ENCODE data around the gene FBXO17. TPM values are rescaled to one million over a fixed set of nuclear protein-coding genes. Genes with fewer than 3 reads are reported as not detected.
"Not testable (repeated sequence)": the region's sequence is repeated elsewhere in the genome, so short reads cannot be mapped to it uniquely, and the experiment has no call there.

The FBXO17 gene
- total RNA-seq, 2 experiments from 2014 or later: not detected

DNA sequence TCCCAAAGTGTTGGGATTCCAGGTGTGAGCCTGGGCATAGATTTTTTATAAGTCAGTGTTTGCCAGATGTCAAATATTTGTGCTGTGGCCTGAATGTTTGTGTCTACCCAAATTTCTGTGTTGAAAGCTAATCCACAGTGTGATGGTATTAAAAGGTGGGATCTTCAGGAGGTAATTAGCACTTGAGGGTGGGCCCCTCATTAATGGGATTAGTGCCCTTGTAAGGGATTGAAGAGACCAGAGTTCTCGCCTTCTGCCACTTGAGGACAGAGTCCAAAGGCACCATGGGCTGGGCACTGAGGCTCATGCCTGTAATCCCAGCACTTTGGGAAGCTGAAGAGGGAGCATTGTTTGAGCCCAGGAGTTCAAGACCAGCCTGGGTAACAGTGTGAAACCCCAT, 9.7 kb upstream of the FBXO17 start:
- CTCF ChIA-PET: no interaction called here

DNA sequence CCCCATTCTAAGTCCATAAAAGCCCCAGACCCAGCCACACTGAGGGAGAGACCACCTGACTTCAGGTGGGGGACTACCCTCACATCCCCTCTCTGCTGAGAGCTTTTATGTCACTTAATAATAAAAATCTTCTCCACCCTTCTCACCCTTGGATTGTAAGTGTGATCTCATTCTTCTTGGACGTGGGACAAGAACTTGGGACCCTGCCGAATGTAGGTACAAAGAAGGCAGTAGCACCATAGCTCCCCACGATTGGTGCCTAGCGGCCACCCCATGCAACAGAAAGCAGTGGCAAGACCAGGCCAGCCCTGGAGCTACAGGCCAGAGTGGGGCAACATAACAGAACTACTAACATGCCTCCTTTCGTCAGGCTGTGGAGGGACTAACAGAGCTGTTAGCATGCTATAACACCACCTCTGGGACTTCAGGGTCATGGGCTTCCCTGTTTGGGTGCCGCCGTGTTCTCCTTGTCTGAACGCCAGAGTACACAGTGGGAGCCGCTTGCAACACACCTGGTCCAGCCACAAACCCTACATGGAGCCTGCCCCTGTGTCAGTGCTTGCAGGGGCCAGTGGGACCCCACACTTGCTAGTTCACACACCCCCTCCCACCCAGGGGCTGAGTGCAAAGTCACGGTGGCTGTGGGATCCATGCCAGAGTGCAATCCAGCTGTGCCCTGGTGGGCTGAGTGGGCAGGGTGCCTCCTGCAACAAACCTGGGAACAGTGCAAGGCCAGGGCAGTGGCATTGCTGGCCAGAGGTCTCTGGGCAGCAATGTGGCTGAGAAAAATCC, 5.2 kb upstream of the FBXO17 start:
- ChIA-PET POLR2A (interaction anchor here (0.6 kb wide), 1 partner anchor 15 kb away, joined by 3 read pairs; no protein-coding TSS in a partner anchor), CTCF (no interaction called here)

More for the DNA sequence above, 9.7 kb upstream of the FBXO17 start:
- POLR2A ChIA-PET: no interaction called here

DNA sequence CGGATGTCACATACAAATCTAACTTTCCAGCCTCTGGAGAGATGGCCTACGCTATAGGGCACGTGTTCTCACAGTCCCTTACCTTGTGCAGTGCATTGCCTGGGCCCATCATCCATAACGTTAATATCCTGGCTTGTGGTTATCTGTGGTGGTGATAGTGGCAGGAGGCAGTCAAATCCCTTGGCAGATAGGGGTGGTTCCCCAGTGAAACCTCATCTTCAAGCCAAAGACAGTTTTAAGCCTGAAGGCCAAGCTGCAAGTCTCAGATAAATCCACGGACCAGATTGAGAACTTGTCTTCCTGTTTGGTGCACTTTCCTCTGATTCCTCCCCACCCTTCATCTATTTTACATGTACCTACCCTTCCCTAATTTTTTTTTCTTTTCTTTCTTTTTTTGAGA, 4.3 kb upstream of the FBXO17 start:
- POLR2A ChIA-PET: no interaction called here
- CTCF ChIA-PET: interaction anchor here (1.0 kb wide), 1 partner anchor 72 kb away, joined by 5 read pairs; no protein-coding TSS in a partner anchor

DNA sequence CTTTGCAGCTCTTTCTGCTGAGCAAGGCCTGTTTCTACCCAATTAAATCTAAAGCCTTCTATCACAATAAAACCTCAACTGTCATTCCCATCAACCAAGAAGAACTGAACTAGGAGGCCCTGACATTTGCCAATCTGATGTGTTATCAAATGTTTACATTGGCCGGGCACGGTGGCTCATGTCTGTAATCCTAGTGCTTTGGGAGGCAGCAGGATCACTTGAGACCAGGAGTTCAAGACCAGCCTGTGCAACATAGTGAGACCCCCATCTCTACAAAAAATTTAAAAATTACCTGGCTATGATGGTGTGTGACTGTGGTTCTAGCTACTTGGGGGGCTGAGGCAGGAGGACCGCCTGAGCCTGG, 2.8 kb upstream of the FBXO17 start:
- ChIA-PET POLR2A (no interaction called here), CTCF (interaction anchor here (0.6 kb wide), 1 partner anchor 17 kb away, joined by 3 read pairs; no protein-coding TSS in a partner anchor)

DNA sequence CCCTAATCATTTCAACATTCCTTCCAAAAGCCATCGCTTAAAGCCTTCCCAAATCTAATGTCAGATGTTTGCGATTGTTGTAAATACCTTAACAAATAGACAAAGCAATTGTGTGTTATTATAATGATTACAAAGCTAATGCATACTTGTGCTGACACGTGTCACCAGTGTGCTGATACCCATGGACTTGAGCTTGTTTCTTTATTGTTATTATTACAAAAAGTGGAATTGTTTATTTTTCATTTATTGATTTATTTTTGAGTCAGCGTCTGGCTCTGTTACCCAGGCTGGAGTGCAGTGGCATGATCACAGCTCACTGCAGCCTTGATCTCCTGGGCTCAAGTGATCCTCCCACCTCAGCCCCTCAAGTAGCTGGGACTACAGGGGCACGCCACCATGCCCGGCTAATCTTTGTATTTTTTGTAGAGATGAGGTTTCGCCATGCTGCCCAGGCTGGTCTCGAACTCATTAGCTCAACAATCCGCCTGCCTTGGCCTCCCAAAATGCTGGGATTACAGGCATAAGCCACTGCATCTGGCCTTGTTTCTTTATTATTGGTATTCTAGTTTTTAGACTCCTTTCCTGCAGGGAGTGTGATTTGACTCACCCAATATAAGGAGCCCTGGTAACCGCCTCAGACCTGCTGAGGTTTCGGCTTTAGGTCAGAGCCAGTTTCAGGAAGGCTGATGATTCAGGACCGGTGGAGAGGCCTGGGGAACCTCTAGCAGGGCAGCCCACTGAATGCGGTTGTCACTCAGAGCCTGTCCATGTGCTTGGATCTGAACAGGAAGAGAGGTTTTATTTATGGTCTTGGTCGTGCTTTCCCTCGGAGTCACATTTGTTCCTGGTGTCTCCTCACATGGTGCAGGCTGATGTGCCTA, 2.1 kb upstream of the FBXO17 start:
- CTCF ChIA-PET: interaction anchor here (0.6 kb wide), 2 partner anchors 16 to 135 kb away, joined by 3 to 4 read pairs; no protein-coding TSS in a partner anchor
- POLR2A ChIA-PET: interaction anchor here (0.7 kb wide), 1 partner anchor 317 kb away, joined by 3 read pairs; no protein-coding TSS in a partner anchor

GRCh38 chr19:38975861-38976271, 324 bp upstream of the FBXO17 start:
- POLR2A ChIA-PET: no interaction called here

DNA sequence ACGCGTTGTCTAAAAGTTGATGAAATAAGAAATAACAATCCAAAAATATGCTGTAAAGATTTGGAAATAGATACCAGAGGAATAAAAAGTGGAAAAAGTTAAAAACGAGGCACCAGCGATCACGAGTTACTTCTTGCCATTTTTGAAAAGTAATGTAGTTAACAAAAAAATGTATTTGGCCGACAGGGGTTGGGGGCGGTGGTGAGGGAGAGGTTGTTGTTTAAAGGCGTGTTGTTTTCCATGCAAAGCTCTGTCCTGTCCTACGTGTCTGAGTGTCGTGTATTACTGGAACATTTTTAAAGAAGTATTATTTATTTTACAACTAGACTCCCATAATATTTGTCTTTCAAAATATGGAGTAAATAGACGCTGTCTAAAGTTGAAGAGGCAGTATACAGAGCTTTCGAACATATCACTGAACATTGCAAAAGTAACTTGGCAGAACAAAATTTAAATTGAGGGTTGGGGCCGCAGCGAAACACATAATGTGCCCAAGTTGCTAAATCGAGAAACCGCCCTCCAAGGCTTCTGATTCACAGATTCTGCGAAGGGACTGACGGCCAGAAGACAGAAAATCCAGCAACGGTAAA, 823 bp downstream of the FBXO17 start:
- ChIA-PET CTCF (no interaction called here), POLR2A (no interaction called here)

More at GRCh38 chr19:38975861-38976271, 324 bp upstream of the FBXO17 start:
- CTCF ChIA-PET: interaction anchor here (0.9 kb wide), 1 partner anchor 40 kb away, joined by 3 read pairs; no protein-coding TSS in a partner anchor

- CTCF ChIA-PET: no interaction called here
- POLR2A ChIA-PET: no interaction called here
Observed at GRCh38 chr19:38971672-38972071, 3.9 kb downstream of the FBXO17 start.

- ChIA-PET POLR2A (no interaction called here), CTCF (interaction anchor here (0.7 kb wide), 1 partner anchor 476 kb away, joined by 5 read pairs; no protein-coding TSS in a partner anchor)
Observed at GRCh38 chr19:38970664-38971532, 4.6 kb downstream of the FBXO17 start.

DNA sequence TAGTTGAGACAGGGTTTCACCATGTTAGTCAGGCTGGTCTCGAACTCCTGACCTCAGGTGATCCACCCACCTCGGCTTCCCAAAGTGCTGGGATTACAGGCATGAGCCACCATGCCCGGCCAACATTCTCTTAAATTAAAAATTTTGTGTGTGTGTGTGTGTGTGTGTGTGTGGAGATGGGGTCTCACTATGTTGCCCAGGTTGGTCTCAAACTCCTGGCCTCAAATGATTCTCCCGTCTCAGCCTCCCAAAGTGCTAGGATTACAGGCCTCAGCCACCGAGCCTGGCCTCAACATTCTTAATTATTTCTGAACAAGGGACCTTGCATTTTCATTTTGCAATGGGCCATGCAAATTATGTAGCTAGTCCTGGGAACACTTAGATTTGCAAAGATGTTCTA, 9.4 kb downstream of the FBXO17 start:
- CTCF ChIA-PET: interaction anchor here (1.3 kb wide), 1 partner anchor 33 kb away, joined by 3 read pairs; no protein-coding TSS in a partner anchor
- POLR2A ChIA-PET: not testable (repeated sequence)

DNA sequence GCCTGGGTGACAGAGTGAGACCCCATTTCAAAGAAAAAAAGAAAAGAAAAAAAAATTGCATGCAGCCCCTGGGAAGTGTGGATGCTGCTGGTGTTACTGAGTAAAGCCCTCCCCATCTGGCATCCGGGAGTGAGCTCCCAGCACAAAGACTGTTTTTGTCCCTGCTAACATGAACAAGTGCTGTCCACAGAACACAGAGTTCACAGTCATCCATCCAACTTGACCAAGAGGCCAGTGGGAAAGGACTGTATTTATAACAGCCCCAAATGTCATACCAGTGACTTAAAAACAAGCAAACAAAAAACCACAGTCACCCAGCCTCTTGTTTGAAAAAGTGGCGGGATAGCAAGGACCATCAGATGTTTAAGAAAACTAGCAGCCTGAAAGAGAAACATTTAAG, 10.8 kb downstream of the FBXO17 start:
- ChIA-PET CTCF (interaction anchor here (0.6 kb wide), 1 partner anchor 157 kb away, joined by 3 read pairs; no protein-coding TSS in a partner anchor), POLR2A (no interaction called here)

- ChIA-PET POLR2A (no interaction called here), CTCF (interaction anchor here (0.6 to 1.6 kb wide), 2 partner anchors 92 to 140 kb away, joined by 3 read pairs; no protein-coding TSS in a partner anchor)
Observed at GRCh38 chr19:38959618-38960017, 15.9 kb downstream of the FBXO17 start.

DNA sequence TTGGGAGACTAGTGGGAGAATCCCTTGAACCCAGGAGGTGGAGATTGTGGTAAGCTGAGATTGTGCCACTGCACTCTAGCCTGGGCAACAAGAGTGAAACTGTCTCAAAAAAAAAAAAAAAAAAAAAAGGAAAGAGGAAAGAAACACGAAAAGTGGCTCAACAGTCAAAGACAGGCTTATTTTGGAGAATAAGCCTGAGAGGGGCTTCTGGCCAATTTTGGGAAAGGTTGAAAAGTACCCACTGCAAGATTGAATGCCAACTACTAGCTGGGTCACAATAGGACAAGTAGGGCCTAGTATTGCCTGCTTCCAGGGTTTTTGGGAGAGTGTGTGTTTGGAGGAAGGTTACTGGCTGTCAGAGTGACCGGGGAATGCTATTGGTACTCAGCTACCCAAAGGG, 17.2 kb downstream of the FBXO17 start:
- ChIA-PET CTCF (interaction anchor here (0.6 to 1.6 kb wide), 4 partner anchors 9 to 151 kb away, joined by 3 to 4 read pairs (median 3); no protein-coding TSS in a partner anchor), POLR2A (no interaction called here)

- POLR2A ChIA-PET: no interaction called here
- CTCF ChIA-PET: interaction anchor here (0.6 kb wide), 1 partner anchor 14 kb away, joined by 3 read pairs; no protein-coding TSS in a partner anchor
Observed at GRCh38 chr19:38956264-38956663, 19.3 kb downstream of the FBXO17 start.

DNA sequence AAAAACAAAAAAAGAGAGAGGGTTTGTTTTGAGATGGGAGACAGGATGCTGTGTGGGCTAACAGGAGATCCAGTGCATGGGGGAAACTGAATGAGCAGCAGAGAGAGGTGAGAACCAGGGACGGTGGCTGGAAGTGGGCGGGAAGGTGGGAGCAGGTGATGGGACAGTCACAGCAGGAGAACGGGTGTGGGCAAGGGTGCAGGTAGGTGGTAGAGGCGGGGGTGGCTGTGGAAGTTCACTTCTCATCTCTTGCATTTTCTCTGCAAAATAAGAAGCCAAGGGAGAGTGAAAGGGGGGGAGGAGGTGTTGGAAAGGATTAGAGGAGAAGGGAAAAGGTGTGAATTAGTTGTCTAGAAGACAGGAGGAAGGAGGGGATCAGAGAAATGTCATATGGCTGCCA, 21.9 kb downstream of the FBXO17 start:
- CTCF ChIA-PET: interaction anchor here (1.4 kb wide), 1 partner anchor 156 kb away, joined by 6 read pairs; no protein-coding TSS in a partner anchor
- POLR2A ChIA-PET: no interaction called here

- POLR2A ChIA-PET: no interaction called here
- CTCF ChIA-PET: interaction anchor here (0.7 kb wide), 1 partner anchor 12 kb away, joined by 3 read pairs; no protein-coding TSS in a partner anchor
Observed at GRCh38 chr19:38952395-38953165, 23.0 kb downstream of the FBXO17 start.

- ChIA-PET POLR2A (no interaction called here), CTCF (interaction anchor here (1.1 kb wide), 1 partner anchor 11 kb away, joined by 3 read pairs; no protein-coding TSS in a partner anchor)
Observed at GRCh38 chr19:38951187-38951586, 24.4 kb downstream of the FBXO17 start.

All from activated CD8-positive, alpha-beta memory T cell treated with anti-CD3 and anti-CD28 coated beads for 36 hours (primary cell).